Measurements from ENCODE around the gene PKP4. TPM values are rescaled to one million over a fixed set of nuclear protein-coding genes. Genes with fewer than 3 reads are reported as not detected.

Gene PKP4
- total RNA-seq, 1 experiment from 2014 or later: 52.0 TPM

DNA sequence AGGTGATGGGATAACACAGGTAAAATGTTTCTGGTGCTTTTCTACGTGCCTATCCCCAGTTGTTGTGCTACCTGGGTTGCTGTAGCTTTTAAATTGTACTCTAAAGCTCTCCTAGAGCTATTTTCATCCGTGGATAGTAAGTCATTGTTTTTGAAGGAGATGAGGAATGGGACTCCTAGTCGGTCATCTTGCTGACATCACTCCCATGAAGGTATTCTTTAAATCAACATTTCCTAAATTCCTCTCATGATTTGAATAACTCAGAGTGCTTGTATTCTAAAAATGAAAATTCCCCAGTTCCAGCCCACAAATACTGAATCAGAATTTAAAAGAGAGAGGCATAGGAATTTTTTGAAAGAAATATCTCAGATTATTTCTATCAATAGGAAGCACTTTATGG lies 44.5 kb upstream of the PKP4 start:
- no peak overlapping the region for H3K4ac ChIP-seq (ENCODE audit: low read depth, low read length)
- H3K27me3 Mint-ChIP-seq (ENCODE audit: low read depth): no peaks in the 10 kb centered on the region; the same call in 1 of the 2 replicates
- no peak overlapping the region for H4K5ac ChIP-seq (ENCODE audit: insufficient read length, low read depth, low read length)
- no peak overlapping the region for H3K4me2 ChIP-seq (ENCODE audit: insufficient read depth, insufficient read length, low read length)
- peak overlapping the region in 1 of 3 experiments; percentile 13; a peak in 1 of 7 replicates for H3K27ac Mint-ChIP-seq
- no peak overlapping the region for H3K56ac ChIP-seq (ENCODE audit: insufficient read length, low read depth, low read length)
- WGBS (ENCODE audit: extremely low coverage, insufficient read length, low lambda C conversion rate): no CpG with 5 or more reads among the region's 3 CpGs
- peaks cover 2% of the 10 kb centered on the region; the same call in 1 of the 2 replicates for H3K4me1 ChIP-seq (ENCODE audit: insufficient read depth, low read length)
- H3K9ac ChIP-seq (ENCODE audit: extremely low read depth, insufficient read length, low read length): no peak overlapping the region
- H3K27ac ChIP-seq (ENCODE audit: insufficient read length, low read depth, low read length): no peak overlapping the region
- H3K79me2 ChIP-seq (ENCODE audit: insufficient read depth, low read length): no peaks in the 10 kb centered on the region
- no peak overlapping the region for H2BK12ac ChIP-seq (ENCODE audit: insufficient read length, low read depth, low read length)
- no peaks in the 10 kb centered on the region for H3K9me3 ChIP-seq (ENCODE audit: control insufficient read depth, low read depth, low read length)
- no peak overlapping the region for H2BK20ac ChIP-seq (ENCODE audit: low read depth, low read length, poor library complexity, severe bottlenecking)
- H2BK15ac ChIP-seq (ENCODE audit: low read depth, low read length): no peak overlapping the region
- DNase-seq: no peak
- H4K91ac ChIP-seq (ENCODE audit: insufficient read length, low read depth, low read length): no peak overlapping the region
- no peaks in the 10 kb centered on the region; the same call in 1 of the 2 replicates for H3K27me3 ChIP-seq (ENCODE audit: insufficient read depth, low read length)
- H3K18ac ChIP-seq (ENCODE audit: insufficient read length, low read depth, low read length): no peak overlapping the region
- H3K23ac ChIP-seq (ENCODE audit: insufficient read length, low read depth, low read length): no peak overlapping the region
- H3K23me2 ChIP-seq (ENCODE audit: insufficient read length, low read depth, low read length, poor library complexity, severe bottlenecking): no peaks in the 10 kb centered on the region
- H3K79me1 ChIP-seq (ENCODE audit: insufficient read depth, low read depth, low read length, poor library complexity, severe bottlenecking): no peaks in the 10 kb centered on the region
- H2AK5ac ChIP-seq (ENCODE audit: insufficient read length, low read length): no peak overlapping the region
- peaks cover 24 to 31% of the 10 kb centered on the region in 2 experiments for H3K9me3 Mint-ChIP-seq
- H3K4me1 Mint-ChIP-seq: peaks cover 23 to 26% of the 10 kb centered on the region in 2 experiments
- no peak overlapping the region for H2AFZ ChIP-seq (ENCODE audit: low read length)
- no peak overlapping the region for H3T11ph ChIP-seq (ENCODE audit: low read length)
- peaks cover 11 to 41% (median 14%) of the 10 kb centered on the region in 3 experiments for H3K36me3 Mint-ChIP-seq (ENCODE audit: insufficient read depth in 1 of 3, low read depth in 3 of 3)
- no peak overlapping the region for H2BK120ac ChIP-seq (ENCODE audit: low read depth, low read length, poor library complexity, severe bottlenecking)
- no peak overlapping the region for H2BK5ac ChIP-seq (ENCODE audit: insufficient read length, low read length)
- TF ChIP-seq CTCF (conservative IDR thresholded peaks at IDR 0.05): no peak
- H4K8ac ChIP-seq (replicated peaks; ENCODE audit: insufficient read length, low read depth, low read length): no peak overlapping the region
- no peaks in the 10 kb centered on the region for H4K20me1 ChIP-seq (ENCODE audit: control insufficient read depth, insufficient read depth, insufficient read length)
- H3K4me3 Mint-ChIP-seq: no peak overlapping the region; a peak in 1 of 5 replicates
- no peak overlapping the region; the same call in 1 of the 2 replicates for H3K14ac ChIP-seq (ENCODE audit: insufficient read depth, low read length)
